ENCODE results near the gene TMEM125.

DNA sequence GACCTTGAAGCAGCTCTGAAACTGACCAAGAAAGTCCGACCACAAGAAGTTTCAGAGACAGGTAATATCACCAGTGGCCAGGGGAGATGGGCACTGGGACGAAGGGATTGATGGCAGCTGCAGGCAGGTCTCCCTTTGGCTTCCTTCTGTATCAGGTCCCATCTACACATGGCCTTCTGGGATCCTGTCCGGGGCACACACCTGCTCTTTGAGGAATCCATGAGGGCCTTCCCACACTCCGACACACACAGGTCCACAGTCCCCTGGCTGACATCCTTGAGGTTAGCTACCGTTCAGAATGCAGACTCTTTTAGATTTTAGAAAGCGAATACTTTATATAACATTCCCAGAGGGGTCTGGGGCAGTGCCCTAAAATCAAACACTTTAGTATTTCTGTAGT is 26.5 kb upstream of the TMEM125 start:
- TF ChIP-seq CREB1 (IDR thresholded peaks at IDR 0.05; ENCODE audit: low read depth), result no peak
- TF ChIP-seq RAD21 (IDR thresholded peaks at IDR 0.05; ENCODE audit: low read depth), result no peak
